ENCODE results near the gene DYNLRB1.
A peak's percentile ranks its signal among the peaks of the same experiment; 100 is the strongest.

DYNLRB1 gene

DNA sequence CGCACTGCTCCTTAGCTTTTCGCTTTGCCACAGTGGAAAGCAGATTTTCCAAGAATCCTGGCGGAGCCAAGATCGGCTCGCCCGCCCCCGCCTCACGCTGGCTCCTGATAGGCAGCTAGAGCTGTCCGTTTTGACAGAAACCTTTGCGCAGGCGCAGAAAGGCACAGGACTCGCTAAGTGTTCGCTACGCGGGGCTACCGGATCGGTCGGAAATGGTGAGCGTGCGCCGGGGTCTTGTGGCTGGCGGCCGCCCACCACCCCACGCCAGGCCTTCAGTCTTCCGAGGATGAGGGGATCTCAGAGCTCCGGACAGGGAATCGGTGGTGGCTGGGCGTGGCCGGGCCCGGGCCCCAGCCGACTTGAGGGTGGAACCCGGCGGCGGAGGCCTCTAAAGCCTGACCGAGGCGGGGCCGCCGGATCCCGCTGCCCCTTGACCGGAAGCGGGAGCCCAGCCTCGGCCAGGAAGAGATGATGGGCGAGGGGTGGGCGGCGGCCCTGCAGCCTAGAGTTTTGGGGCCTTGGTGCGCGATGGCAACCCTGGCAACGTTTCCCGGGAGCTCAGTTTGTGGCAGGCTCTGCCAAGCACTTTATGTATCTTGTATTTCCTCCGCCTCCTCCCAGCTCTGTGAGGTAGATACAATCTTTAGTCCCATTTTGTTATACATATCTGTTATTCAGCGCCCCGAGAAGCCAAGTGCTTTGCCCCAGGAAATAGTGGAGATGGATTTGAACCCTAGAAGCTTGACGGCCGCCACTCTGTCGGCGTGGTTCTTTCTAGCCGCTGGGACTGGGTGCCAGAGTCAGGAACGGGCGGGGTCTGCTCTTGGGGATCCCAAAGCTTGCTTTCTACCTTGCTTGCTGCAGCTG, at the start of gene DYNLRB1:
TSS of gene DYNLRB1 (plus strand) at position 176 of the 867 bp plus-strand sequence. CDS start at position 213, 37 bp downstream.
- no peak for TF ChIP-seq CTCF (IDR thresholded peaks at IDR 0.05; ENCODE audit: unreplicated experiment in 3 of 3)
- H3K27me3 Mint-ChIP-seq (ENCODE audit: low read depth), result peaks cover 3% of the 10 kb centered on the region
- peaks cover 15% of the 10 kb centered on the region for H3K36me3 Mint-ChIP-seq (ENCODE audit: low read depth)
- peak within 1 kb of the TSS; percentile 96 to 100 (median 99) for H3K27ac Mint-ChIP-seq
- no peaks in the 10 kb centered on the region for H3K9me3 Mint-ChIP-seq
- H3K4me3 Mint-ChIP-seq, result peak within 1 kb of the TSS; percentile 93 to 98 (median 98)
- H3K4me1 Mint-ChIP-seq, result peaks cover 51% of the 10 kb centered on the region

DNA sequence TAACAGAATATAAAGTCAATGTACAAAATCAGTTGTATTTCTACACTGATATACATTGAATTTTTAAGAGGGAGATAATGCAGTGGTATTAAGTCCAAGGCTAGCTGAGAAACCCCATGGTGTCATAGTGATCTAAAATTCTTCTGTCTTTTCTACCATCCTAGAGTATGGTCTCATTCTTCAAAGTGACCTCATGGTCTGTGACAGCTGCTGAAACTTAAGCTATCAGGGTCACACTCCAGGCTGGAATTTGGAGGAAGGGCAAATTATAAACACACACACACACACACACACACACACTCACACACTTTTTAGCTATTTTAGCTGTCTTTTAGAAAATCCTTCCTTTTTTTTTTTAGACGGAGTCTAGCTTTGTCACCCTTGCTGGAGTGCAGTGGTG, 47.3 kb upstream of the DYNLRB1 start:
- H3K4me1 Mint-ChIP-seq, result no peaks in the 10 kb centered on the region

GRCh38 chr20:34472246-34472925, 43.8 kb upstream of the DYNLRB1 start:
- H3K9me3 Mint-ChIP-seq, result no peaks in the 10 kb centered on the region
- no peak for TF ChIP-seq CTCF (IDR thresholded peaks at IDR 0.05; ENCODE audit: unreplicated experiment in 3 of 3)
- no peaks in the 10 kb centered on the region for H3K27me3 Mint-ChIP-seq (ENCODE audit: low read depth)
- H3K4me1 Mint-ChIP-seq, result no peaks in the 10 kb centered on the region
- no peak overlapping the region for H3K4me3 Mint-ChIP-seq
- peaks cover 71% of the 10 kb centered on the region for H3K36me3 Mint-ChIP-seq (ENCODE audit: low read depth)
- H3K27ac Mint-ChIP-seq, result peak overlapping the region in 1 of 3 experiments; percentile 75

More for the DNA sequence above, 47.3 kb upstream of the DYNLRB1 start:
- peaks cover 60% of the 10 kb centered on the region for H3K36me3 Mint-ChIP-seq (ENCODE audit: low read depth)
- no peak overlapping the region for H3K4me3 Mint-ChIP-seq
- no peak for TF ChIP-seq CTCF (IDR thresholded peaks at IDR 0.05; ENCODE audit: unreplicated experiment in 3 of 3)
- no peaks in the 10 kb centered on the region for H3K9me3 Mint-ChIP-seq
- H3K27me3 Mint-ChIP-seq (ENCODE audit: low read depth), result no peaks in the 10 kb centered on the region
- peak overlapping the region in 1 of 3 experiments; percentile 40 for H3K27ac Mint-ChIP-seq

DNA sequence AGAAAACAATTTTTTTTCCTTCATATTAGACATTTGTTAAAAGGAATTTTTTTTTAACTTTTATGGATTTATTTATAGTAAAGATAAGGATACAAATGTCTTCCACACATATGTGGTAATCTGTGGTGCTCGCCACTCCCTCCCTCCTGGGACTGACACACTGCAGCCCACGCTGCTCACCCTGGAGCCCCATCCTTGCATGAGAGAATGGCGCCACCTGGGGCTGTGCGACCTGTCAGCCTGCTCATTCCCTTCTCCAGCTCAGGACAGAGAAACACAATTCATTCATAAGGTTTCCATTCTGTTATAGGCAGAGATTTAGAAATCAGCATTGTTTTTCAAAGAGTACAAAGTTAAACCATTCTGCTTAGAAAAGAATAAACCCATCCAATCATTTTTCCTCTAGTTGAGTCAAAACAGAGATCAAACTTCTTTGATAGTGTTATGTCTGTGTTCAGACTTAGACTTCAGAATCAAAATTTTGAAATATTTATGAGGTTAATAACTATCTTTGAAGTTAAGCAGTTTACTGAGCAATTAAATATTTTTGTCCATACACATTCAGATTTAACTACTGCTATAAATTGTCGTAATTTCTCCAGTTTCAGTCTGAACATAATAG, 42.8 kb upstream of the DYNLRB1 start:
- peak in 1 of 3 experiments; percentile 33 for TF ChIP-seq CTCF (IDR thresholded peaks at IDR 0.05; ENCODE audit: unreplicated experiment in 3 of 3)
- no peak overlapping the region for H3K4me3 Mint-ChIP-seq

GRCh38 chr20:34475979-34476736, 40.1 kb upstream of the DYNLRB1 start:
- Mint-ChIP-seq H3K36me3 (ENCODE audit: low read depth) (peaks cover 92% of the 10 kb centered on the region), H3K4me1 (no peaks in the 10 kb centered on the region), H3K4me3 (no peak overlapping the region), H3K9me3 (peaks cover 3% of the 10 kb centered on the region), H3K27ac (no peak overlapping the region), H3K27me3 (ENCODE audit: low read depth) (no peaks in the 10 kb centered on the region)
- TF ChIP-seq CTCF (IDR thresholded peaks at IDR 0.05; ENCODE audit: unreplicated experiment in 3 of 3), result no peak

More for the DNA sequence above, 42.8 kb upstream of the DYNLRB1 start:
- Mint-ChIP-seq H3K9me3 (no peaks in the 10 kb centered on the region), H3K4me1 (no peaks in the 10 kb centered on the region), H3K27ac (no peak overlapping the region), H3K36me3 (ENCODE audit: low read depth) (peaks cover 81% of the 10 kb centered on the region), H3K27me3 (ENCODE audit: low read depth) (no peaks in the 10 kb centered on the region)

All from nephron (organoid).